IPS-NIHi11 (cell line): Measurements from ENCODE around the gene PPIF.

Source experiments
- DNase-seq: peaks from one replicate; pipeline ENCODE4 v3.0.0; 2012; ENCODE audit warnings: mixed read lengths, low spot score

The PPIF gene

DNA sequence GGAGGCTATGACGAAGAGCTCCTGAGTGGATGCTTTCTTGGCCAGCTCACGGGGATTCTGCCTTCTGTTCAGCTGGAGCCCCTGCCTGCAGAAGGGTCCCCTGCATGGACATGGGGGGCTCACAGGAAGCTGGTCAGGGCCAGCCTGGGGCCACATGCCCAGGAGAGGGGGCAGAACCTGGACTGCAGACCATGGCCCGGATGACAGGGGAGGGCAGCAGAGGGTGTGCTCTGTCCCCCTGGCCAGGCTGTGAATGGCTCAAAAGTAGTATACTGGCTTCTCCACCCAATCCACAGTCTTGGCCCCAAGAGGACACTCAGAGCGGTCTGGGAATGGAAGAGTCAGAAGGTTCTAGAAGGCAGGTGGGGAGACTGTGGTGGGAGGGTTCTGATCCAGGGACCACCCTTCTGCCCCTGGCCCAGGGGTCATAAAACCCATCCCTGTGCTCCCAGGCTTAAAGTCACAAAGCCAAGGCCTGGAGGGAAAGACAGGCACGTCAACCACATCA, 40.3 kb downstream of the PPIF start:
- no peak for DNase-seq

DNA sequence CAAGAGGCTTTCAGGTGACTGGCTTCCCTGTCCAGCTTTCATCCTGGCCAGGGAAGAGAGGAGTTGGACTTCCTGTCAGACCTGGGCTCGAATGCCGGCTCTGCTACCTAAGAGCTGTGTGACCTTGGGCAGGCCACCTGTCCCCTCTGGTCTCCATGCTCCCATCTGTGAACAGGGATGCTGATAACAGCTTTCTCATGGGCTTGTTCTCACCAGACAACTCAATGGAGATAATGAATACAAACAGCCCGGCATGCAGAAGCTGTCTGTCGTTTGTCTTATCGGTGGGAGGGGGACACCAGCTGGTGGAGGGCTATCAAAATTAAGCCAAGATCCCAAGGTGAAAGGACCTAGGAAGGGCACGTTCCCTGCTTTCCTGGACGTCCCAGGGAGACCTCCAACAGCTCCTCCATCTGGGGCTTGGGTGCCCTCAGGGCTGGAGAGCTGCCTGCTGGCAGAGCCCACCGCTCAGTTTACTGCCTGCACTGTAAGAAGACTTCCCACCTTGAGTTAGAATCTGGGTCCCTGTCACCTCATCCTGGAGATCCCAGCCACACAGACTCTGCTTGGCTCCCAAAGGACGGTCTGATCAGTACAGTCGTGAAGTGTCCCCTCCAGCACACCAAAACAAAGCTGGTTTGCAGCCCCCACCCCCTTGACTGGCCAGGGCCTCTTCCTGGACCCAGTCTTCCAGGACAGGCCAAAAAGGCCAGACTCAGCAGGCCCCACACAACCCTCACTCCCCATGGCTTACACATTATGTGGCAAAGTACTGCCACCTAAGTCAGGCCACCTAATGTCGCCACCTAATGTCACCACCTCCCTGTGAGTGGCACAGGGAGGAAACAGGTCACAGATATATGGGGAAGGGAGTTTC, 40.9 kb downstream of the PPIF start:
- DNase-seq: peak; percentile 17

DNA sequence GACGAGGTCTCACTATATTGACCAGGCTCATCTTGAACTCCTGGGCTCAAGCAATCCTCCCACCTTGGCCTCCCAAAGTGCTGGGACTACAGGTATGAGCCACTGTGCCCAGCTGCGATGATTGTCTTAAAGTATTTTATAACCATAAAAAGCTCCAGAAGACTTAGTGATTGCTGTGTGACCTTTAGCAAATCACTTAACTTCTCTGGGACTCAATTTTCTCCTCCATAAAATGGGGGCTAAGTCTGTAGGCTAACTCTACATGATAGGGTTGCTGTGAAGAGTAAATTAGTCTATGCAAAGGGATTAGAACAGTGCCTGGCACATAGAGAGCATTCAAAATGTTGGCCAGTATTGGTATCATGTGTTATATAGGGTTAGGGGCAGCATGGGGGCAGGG, 42.8 kb downstream of the PPIF start:
- no peak for DNase-seq

DNA sequence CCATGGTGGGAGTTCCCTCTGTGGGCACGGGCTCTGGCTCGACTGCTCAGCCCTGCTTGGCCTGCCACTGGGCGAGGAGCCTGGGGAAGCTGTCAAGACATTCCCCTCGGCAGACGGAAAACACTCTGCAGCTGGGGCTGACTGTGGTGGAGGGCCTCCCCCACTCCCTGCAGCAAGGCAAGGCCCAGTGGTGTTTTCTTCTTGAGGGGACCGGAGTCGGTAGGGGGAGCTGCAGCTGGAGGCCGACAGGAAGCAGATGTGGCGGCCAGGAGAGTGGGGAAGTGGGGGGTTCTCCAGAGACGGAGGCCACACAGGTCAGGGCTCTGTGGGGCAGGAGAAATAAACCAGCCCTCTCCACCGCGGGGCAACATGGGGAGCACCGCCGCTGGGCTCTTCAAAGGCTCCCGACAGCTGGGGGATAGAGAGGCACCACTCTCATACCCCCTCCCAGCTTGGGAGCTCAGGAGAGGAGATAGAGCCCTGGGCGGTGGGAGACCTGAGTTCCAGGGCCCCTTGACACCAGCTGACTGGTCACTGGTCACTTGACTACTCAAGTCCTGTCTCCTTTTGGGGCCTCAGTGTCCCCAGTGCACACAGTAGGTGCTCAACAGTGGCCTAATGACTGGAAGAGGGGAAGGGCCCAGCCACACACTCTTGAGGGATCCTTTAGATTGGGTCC, 43.4 kb downstream of the PPIF start:
- peak; percentile 31 for DNase-seq

DNA sequence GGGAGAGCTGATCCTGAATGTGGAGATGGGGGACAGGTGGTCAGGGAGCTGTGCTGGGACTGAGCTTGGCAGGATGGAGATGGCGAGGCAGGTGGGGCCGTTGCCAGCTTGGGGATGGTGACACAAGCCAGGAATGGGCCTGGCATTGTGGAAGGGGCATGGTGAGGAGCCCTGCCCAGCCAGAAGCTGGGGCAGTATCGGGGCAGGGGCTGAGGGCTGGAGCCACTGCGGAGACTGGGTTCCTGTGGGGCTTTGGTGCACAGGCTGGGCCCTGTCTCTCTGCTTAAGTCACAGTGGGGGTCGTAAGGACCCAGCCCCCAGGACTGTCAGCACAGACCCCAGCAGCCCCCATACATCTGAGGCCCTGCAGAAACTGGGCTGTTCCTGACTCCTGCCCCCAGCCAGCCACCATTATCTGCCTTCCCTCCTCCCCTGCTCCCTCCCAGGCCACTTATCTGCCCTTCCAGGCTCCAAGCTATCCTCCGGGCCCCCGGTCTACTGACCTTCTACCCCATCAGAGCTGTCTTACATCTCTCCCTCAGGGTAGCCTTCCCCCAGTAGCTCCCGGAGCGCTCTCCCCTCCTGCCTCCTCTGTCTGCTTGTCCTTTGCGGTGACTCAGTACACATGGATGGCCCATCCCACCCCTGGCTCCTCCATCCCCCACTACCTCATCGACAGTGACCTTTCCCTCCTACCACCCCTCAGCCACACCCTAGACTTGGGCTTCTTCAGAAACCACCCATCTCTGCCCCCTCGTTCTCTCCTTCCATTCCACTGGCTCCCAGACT, 44.2 kb downstream of the PPIF start:
- DNase-seq: no peak

DNA sequence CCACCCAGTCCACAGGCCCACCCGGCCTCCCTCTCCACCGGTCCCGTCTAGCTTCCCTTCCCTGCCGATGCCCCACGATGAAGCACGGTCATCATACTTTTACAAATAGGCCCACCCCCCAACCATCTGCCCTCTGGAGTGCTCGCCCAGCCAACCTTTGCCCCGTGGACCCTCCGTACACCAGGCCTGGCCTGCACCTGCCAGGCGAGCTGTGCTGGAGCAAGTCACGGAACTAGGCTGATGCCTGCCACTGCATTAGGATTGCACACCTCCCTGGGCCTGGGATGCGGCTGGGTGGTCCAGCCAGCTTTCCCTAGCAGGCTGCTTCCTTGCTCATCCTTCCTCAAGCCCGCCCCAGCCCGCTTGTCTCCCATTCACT, 44.7 kb downstream of the PPIF start:
- DNase-seq: no peak

DNA sequence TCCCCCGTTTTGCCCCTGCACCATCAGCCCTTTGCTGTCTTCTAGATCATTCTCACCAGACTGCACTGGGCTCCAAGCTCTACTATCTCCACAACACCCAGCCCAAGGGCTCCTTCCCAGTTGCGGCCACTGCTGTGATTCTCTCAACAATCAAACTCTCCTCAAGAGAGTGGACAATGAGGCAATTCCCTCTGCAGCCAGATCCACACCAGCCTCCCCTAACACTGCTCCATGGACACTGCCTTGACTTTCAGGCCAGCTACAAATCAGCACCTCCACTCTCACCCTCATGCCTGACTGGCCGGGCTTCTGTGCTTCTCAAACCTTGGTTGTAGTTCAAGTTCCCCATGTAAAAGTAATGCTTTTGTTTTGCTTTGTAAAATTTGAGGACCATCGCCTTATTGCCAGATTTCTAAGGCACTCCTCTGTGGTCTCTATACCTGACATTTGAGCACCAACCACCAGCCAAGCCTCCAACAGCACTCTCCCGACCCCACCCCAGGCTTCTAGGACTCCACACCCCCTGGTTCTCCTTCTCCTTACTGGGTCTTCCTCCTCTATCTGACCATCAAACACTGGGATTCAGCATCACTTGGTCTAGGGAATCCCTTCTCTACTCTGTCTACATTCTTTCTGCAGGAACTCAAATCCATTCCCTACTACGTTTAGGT, 45.4 kb downstream of the PPIF start:
- DNase-seq: no peak

DNA sequence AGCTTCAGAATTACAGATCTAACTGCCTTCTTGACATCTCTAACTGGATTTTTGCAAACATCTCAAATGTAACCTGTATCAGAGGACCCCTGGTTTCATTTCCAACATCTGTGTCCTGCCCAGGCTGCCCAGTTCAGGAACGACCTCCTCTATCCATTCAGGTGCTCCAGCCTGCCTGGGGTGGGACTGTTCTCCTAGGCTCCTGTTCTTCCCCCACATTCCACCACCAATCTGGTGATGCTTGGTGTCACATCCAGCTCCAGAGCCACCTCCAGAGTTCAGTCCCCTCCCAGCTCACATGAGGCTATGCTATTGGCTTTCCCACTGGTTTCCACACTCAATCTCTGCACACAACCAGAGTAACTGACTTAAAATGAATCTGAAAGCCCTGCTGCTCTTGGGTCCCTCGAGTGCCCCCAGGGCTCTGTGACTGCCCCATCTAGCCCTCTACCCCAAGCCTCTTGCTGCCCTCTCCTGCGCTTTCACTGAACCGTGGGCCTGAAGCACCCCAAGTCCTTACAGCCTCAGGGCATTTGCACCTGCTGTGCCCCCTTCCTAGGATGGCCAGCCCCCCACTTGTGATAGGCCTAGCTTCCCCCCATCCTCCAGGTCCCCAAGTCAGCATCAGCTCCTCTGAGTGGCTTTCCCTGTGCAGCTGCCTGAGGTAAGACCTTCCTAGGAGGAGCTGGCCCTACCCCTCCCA, 46.1 kb downstream of the PPIF start:
- DNase-seq: no peak

DNA sequence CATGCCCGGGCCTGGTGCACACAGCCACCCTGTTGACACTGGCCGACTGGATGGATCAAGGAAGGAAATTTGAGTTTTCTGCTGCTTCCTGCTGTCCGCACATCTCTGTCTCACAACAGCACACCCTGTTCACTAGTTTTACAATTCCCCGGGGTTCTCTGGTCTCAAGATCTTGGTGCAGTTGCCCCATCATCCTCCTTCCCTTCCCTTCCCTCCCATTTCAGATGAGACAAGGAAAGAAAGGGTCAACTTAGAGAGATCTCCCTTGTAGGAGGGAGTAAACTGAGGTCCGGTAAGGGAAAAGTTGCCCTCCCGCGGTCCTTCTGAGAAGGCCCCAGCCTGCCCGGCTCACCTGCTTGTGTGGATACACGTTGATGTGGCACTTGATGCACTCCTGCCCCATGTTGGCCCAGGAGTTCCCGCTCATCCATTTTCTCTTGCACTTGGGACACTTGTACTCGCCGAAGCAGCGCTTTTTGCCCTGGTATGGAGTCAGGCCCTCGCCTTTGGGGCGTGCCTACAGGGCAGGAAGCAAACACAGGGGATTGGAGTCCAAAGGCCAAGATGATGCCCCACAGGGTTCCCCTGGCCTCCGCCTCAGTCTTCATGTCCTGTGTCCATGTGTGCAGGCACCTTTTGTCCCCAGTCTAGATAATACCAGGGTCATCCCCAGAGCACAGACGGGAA, 46.8 kb downstream of the PPIF start:
- no peak for DNase-seq

DNA sequence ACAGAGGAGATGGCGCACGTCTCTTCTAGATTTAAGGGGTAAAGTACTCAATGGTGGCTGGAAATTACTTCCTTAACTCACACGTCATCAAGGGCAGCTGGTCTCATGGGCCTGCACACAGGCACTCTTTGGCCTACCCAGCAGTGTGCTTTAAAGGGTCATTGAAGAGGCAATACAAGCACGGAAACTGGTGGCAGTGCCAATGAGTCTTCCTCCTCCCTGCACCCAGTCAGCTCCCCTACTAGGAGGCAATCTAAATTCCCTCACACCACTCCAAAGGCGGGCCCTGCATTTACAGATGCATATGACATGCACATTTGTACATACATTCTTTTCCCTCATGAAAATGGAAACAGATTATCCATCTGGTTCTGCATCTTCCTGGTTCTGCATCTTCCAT, 47.4 kb downstream of the PPIF start:
- DNase-seq: no peak

DNA sequence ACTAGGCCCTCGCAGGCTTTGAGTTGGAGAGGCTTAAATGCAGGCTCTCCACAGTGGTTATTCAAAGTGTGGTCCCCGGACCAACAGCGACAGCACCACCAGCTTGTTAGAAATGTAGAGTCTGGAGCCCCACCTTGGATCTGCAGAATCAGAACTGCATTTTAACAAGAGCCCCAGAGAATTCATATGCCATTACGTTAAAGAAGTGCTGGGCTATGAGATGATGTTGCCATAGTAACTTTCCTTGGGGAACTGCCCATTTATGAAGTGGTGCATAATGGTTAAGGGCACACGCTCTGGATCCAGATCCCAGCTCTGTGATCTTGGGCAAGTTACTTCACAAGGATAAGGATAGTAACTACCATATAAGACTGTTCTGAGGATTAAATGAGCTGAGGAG, 49.3 kb downstream of the PPIF start:
- DNase-seq: no peak

DNA sequence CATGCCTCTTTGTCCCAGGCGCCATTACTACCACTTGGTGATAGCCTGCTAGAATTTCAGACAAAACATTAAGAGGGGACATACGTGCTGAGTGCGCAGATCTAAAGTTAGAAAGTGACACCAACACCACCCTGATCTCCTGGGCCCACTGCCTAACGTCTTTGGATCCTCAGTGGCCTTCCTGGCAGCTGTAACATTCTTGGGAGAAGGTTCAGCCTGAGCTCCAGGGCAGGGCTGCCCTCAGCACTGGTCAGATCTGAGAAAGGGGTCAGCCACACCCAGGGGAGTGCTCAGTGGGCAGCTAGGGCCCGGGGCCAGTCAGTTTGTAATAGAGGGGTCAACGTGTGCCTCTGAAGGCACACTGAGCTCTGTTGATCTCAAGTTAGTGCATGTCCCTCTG, 49.8 kb downstream of the PPIF start:
- no peak for DNase-seq

DNA sequence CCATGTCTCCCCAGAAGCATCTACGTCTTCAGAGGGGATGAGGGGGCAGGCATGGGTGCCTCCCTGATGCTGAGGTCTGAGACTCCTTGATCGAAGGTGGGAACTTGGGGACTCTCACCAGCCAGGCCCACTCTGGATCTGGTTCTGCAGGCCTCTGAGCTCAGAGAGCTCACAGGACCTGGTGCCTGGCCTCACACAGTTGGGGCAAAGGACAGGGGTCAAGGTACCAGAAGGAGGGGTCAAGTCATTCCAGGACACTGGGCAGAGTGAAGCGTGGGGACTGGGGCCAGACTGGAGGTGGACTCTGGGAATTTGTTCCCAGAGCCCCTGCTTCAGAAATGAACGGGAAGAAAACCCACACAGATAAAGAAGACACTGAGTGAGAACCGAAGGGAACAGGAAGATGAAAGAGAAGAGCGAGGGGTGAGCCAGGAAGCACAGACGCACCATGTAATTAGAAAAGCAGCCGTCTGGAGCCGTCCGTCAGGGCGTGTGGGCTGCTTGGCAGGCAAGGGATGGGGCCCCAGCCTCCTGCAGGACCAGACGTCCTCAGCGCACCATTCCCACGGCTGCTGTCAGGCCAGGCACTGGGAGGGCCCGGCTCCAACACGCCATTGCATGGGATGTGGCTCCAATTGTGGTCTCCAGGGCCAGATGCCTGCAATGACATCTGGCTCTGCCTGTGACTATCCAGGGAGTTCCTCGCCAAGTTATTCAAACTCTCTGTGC, 50.5 kb downstream of the PPIF start:
- no peak for DNase-seq

DNA sequence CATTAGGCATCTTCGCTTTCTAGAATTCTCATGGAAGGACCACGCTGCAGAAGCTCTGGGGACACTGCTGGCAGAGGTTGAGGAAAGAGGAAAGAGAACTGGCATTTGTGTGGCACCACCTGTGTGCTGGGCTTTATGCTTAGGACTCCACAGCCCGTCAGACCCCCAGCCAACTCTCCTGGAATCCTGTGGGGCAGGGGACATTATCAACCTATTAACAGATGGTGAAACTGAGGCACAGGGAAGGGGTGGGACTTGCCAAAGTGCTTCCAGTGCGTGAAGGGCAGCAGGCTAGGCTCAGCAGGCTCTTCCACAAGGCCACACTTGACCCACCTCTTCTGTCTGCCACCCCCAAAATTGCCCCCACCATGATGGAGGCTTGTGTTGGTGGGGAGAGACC, 51.4 kb downstream of the PPIF start:
- DNase-seq: no peak

DNA sequence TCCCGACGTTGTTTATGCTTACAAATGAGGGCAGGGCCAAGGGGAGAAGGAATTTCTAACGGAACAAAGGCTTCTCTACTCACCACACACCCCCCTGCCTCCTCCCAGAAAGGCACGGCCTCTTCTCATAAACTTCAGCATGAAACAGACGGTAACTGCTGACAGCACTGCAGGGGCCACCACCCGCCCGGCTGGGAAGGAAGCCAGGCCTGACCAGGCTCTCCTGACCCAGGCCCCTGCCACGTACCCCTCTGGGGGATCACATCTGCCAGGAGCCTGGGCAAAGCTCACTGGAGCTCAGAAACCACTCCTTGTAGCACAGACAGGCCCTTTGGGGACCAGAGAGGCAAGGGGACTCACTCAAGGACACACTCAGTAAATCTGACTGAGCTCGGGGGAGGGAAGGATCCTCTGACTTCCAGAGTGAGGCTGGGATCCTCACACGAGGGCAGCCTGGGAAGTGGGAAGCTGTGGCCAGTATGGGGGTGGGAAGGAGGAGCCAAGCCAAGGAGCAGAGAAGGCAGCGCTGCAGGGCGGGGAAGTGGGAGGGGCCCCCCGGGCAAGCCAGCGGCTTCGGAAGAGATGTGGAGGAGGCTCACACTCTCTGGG, 52.1 kb downstream of the PPIF start:
- DNase-seq: peak; percentile 93

DNA sequence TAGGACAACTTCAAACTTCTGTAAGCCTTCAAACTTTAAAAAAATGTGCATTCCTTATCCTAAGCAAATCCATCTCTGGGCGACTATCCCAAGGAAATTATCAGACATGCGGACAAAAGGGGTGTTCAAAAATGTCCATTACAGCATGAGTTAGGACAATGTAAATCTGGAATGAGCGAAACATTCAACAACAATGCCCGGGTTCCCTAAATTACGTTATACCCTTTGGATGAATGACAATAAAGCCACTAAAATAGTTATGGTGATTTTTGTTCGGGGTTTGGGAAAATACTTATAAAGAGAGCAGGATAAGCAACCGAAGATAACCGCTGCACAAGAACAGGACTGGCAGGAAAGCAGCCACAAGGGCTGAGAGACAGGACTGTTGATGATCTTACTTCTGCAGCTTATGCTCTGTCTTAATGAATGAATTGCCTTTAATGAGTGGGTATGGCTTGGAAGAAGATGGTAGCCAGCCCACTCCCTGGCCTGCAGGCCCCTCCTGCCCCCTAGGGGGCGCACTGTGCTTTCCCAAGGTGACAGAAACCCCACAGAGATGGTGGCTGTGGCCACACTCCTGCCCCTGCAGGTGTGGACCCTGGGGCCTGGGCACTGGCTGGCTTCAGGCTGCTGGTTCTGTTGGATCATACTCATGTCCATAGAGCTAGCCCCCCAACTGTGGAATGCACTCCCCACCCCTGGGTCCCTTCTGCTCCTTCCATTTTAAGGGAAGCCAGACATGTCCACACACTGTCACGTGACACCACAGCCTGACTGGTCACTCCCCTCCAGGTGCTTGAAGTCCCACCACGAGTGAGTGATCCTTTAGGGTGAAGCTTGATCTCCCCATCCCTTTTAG, 53.1 kb downstream of the PPIF start:
- DNase-seq: peak; percentile 81

DNA sequence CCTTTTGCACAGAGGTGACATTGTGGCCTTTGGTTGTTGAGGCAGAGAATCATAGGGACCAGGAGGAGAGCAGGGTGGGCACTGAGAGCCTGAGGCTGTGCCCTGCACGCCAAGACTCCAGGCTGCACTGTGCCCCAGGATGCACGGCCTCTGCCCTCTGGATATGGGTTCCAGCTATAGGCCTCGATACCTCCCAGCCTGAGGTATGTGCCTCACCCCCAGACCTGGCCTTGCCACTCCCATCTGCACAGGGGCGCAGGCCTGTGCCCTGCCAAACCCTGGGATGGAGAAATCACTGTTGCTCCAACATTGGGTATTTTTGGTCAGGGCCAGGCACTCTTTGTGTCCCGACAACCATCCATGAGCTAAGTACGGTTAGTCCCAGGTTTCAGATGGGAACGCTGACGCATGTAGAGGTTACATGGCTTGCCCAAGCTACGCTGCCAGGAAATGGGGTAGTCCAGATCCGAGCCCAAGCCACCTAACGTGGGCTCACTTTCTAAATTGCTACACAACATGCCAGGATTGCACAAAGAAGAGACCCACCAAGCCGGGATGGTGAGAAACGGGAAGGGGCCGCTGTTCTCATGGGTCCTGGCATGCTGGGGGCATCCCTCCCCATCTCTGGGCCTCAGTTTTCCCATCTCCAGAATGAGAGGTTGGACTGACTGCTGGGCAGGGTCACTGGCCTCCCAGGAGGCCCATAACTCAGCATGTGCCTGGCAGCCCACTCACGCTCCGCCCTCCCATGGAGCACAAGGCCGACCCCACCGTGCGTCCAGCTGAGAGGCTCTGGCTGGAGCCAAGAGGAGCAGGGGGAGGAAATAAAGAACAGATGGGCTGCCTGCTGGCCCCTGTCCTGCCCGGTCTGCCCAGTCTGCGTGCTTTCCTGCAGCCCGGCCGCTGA, 54.0 kb downstream of the PPIF start:
- no peak for DNase-seq

DNA sequence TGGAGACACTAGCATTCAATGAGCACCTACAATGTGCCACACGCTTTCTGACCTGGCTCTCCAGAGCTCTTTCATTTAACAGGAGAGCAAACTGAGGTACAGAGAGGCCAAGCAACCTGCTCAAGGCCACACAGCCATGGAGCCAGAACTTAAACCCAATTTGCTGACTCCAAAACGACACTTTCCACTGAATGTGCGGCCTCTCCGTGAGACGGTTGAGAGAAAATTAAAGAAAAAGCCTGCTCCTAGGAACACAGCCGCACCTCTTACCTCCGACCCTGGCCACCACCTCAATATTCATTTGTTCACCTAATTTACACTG, 55.3 kb downstream of the PPIF start:
- no peak for DNase-seq
